OCI-LY1 (cell line): ENCODE measurements around the gene KRTAP29-1.

Source experiments
- H2AFZ ChIP-seq: fragments of 200-600 bp; sonication (generic), shearing (Covaris generic); 2 replicates; pipeline ENCODE4 v1.6.0; 2014; ENCODE audit warnings: antibody characterized with exemption, mild to moderate bottlenecking, low read length
- H3F3A ChIP-seq: fragments of 200-600 bp; sonication (generic), shearing (Covaris generic); 2 replicates; pipeline ENCODE4 v1.6.0; 2014; ENCODE audit warnings: mild to moderate bottlenecking, antibody characterized with exemption, low read length, moderate library complexity; ENCODE audit not compliant: insufficient read depth
- H3K27ac ChIP-seq: fragments of 200-600 bp; sonication (generic); 2 replicates; pipeline ENCODE4 v1.5.1; 2014; ENCODE audit warnings: low read length, mixed run types, mild to moderate bottlenecking, low read depth; ENCODE audit not compliant: poor library complexity, severe bottlenecking
- H3K27me3 ChIP-seq: fragments of 200-600 bp; sonication (generic); 2 replicates; pipeline ENCODE4 v1.6.0; 2014; ENCODE audit warnings: antibody characterized with exemption, mild to moderate bottlenecking, low read length, moderate library complexity; ENCODE audit not compliant: insufficient read depth
- H3K36me3 ChIP-seq: fragments of 200-600 bp; sonication (generic); 2 replicates; pipeline ENCODE4 v1.6.1; 2014; ENCODE audit warnings: mild to moderate bottlenecking, antibody characterized with exemption, low read length, moderate library complexity, mixed read lengths; ENCODE audit not compliant: insufficient read depth
- H3K4me1 ChIP-seq: fragments of 200-600 bp; sonication (generic); 2 replicates; pipeline ENCODE4 v1.5.1; 2014; ENCODE audit warnings: mild to moderate bottlenecking, low read length, moderate library complexity; ENCODE audit not compliant: insufficient read depth, severe bottlenecking
- H3K4me2 ChIP-seq: fragments of 200-600 bp; sonication (generic), shearing (Covaris generic); 2 replicates; pipeline ENCODE4 v1.6.1; 2014; ENCODE audit warnings: low read length
- H3K4me3 ChIP-seq: fragments of 200-600 bp; sonication (generic); 2 replicates; pipeline ENCODE4 v1.5.1; 2014; ENCODE audit warnings: low read length, low read depth, mild to moderate bottlenecking, mixed read lengths; ENCODE audit not compliant: poor library complexity, severe bottlenecking
- H3K79me2 ChIP-seq: fragments of 200-600 bp; shearing (Covaris generic); 2 replicates; pipeline ENCODE4 v1.6.1; 2016; ENCODE audit warnings: mixed run types, low read length, mixed read lengths; ENCODE audit not compliant: insufficient read depth
- H3K9ac ChIP-seq: fragments of 200-600 bp; sonication (generic), shearing (Covaris generic); 2 replicates; pipeline ENCODE4 v1.6.1; 2014; ENCODE audit warnings: mild to moderate bottlenecking, low read length, mixed read lengths
- H3K9me2 ChIP-seq: fragments of 200-600 bp; sonication (generic), shearing (Covaris generic); 2 replicates; pipeline ENCODE4 v1.6.1; 2014; ENCODE audit warnings: low read depth, mild to moderate bottlenecking, low read length, mixed read lengths
- H3K9me3 ChIP-seq: fragments of 200-600 bp; shearing (Covaris generic); 2 replicates; pipeline ENCODE4 v1.6.1; 2014; ENCODE audit warnings: low read length, mixed read lengths
- H4K20me1 ChIP-seq: fragments of 200-600 bp; sonication (generic), shearing (Covaris generic); 2 replicates; pipeline ENCODE4 v1.6.0; 2016; ENCODE audit warnings: mild to moderate bottlenecking, low read length; ENCODE audit not compliant: insufficient read depth
- EZH2 ChIP-seq: fragments of 200-600 bp; sonication (generic), shearing (Covaris generic); IDR thresholded peaks from 2 replicates; pipeline ENCODE4 v1.8.0; 2017; ENCODE audit warnings: borderline replicate concordance, mixed run types, mild to moderate bottlenecking, antibody characterized with exemption, low read length, moderate library complexity, mixed read lengths
- TF ChIP-seq, protein P1 (sequence below): fragments of 200-600 bp; sonication (generic), shearing (Covaris generic); IDR thresholded peaks from 2 replicates; pipeline ENCODE4 v1.5.1; 2017; ENCODE audit warnings: mild to moderate bottlenecking, antibody characterized with exemption, low read length, moderate library complexity, mixed read lengths

Gene KRTAP29-1

DNA sequence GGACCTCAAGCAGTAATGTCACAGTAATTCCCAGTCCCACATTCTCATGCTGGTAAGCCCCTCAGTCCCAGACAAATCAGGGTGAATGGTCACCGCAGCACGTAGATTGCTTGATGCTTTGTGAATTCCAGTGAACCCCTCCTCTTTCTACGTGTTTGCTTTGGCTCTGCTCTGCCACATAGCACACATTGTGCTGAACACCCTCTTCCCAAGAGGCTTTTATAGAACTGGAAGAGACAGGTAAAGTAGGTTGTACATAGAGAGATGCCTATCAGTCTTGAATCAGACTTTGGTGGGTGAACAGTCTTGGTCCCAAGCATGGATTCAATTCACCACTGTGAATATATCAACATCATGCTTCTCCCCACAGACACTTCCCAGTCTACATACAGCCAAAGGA is 38.1 kb downstream of the KRTAP29-1 start:
- Histone ChIP-seq H3K9me3 (no peaks in the 10 kb centered on the region), H3K9me2 (no peaks in the 10 kb centered on the region), H2AFZ (no peak overlapping the region), H3K36me3 (no peaks in the 10 kb centered on the region), H3K4me1 (no peaks in the 10 kb centered on the region), H3K9ac (no peak overlapping the region), H3K27me3 (no peaks in the 10 kb centered on the region), H4K20me1 (no peaks in the 10 kb centered on the region), H3K4me3 (no peak overlapping the region), H3F3A (no peaks in the 10 kb centered on the region), H3K79me2 (no peaks in the 10 kb centered on the region), H3K27ac (no peak overlapping the region), H3K4me2 (no peak overlapping the region)
- TF ChIP-seq, protein P1, sequence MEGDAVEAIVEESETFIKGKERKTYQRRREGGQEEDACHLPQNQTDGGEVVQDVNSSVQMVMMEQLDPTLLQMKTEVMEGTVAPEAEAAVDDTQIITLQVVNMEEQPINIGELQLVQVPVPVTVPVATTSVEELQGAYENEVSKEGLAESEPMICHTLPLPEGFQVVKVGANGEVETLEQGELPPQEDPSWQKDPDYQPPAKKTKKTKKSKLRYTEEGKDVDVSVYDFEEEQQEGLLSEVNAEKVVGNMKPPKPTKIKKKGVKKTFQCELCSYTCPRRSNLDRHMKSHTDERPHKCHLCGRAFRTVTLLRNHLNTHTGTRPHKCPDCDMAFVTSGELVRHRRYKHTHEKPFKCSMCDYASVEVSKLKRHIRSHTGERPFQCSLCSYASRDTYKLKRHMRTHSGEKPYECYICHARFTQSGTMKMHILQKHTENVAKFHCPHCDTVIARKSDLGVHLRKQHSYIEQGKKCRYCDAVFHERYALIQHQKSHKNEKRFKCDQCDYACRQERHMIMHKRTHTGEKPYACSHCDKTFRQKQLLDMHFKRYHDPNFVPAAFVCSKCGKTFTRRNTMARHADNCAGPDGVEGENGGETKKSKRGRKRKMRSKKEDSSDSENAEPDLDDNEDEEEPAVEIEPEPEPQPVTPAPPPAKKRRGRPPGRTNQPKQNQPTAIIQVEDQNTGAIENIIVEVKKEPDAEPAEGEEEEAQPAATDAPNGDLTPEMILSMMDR = no peak
- TF ChIP-seq EZH2 = no peak

DNA sequence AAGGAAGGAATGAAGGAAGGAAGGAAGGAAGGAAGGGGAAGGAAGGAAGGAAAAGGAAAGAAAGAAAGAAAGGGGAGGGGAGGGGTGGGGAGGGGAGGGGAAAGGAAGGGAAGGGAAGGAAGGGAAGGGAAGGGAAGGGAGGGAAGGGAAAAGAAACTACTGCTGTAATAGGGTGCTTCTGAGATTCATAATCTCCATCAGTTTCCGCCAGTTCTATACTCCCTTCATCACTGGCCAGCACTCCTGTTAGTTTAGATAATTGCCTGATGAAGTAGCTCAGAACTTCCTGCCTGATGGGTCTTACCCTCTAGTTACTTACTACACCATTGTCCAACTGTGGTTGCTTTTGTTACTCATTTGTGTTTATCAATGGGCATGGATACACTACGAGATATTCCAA is 39.4 kb downstream of the KRTAP29-1 start:
- H3K27me3 ChIP-seq = no peaks in the 10 kb centered on the region
- no peak overlapping the region for H3K4me3 ChIP-seq
- H3K27ac ChIP-seq = no peak overlapping the region
- TF ChIP-seq EZH2 = no peak
- TF ChIP-seq, protein P1 = no peak
- no peaks in the 10 kb centered on the region for H3K4me1 ChIP-seq
- no peaks in the 10 kb centered on the region for H3K9me3 ChIP-seq
- no peak overlapping the region for H3K9ac ChIP-seq
- no peaks in the 10 kb centered on the region for H3K9me2 ChIP-seq
- H3K36me3 ChIP-seq = no peaks in the 10 kb centered on the region
- H2AFZ ChIP-seq = no peak overlapping the region
- H3F3A ChIP-seq = no peaks in the 10 kb centered on the region
- H3K4me2 ChIP-seq = no peak overlapping the region
- H4K20me1 ChIP-seq = no peaks in the 10 kb centered on the region
- no peaks in the 10 kb centered on the region for H3K79me2 ChIP-seq

DNA sequence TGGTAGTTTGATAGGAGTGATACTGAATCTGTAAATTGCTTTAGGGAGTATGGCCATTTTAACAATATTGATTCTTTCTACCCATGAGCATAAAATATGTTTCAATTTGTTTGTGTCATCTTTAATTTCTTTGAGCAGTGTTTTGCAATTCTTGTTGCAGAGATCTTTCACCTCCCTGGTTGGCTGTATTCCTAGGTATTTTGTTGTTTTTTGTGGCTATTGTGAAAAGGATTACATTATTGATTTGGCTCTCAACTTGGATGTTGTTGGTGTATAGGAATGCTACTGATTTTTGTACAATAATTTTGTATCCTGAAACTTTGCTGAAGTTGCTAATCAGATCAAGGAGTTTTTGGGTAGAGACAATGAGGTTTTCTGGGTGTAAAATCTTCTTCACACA is 44.2 kb downstream of the KRTAP29-1 start:
- no peak overlapping the region for H3K4me2 ChIP-seq
- H3K9me2 ChIP-seq = no peaks in the 10 kb centered on the region
- TF ChIP-seq, protein P1 = no peak
- TF ChIP-seq EZH2 = no peak
- no peaks in the 10 kb centered on the region for H3K36me3 ChIP-seq
- no peaks in the 10 kb centered on the region for H3K9me3 ChIP-seq
- H3K4me1 ChIP-seq = no peaks in the 10 kb centered on the region
- no peaks in the 10 kb centered on the region for H3K79me2 ChIP-seq
- no peak overlapping the region for H3K27ac ChIP-seq
- H2AFZ ChIP-seq = no peak overlapping the region
- no peaks in the 10 kb centered on the region for H3K27me3 ChIP-seq
- no peaks in the 10 kb centered on the region for H3F3A ChIP-seq
- no peaks in the 10 kb centered on the region for H4K20me1 ChIP-seq
- H3K9ac ChIP-seq = no peak overlapping the region
- no peak overlapping the region for H3K4me3 ChIP-seq
